Measurements from ENCODE around the gene ATP10A.

DNA sequence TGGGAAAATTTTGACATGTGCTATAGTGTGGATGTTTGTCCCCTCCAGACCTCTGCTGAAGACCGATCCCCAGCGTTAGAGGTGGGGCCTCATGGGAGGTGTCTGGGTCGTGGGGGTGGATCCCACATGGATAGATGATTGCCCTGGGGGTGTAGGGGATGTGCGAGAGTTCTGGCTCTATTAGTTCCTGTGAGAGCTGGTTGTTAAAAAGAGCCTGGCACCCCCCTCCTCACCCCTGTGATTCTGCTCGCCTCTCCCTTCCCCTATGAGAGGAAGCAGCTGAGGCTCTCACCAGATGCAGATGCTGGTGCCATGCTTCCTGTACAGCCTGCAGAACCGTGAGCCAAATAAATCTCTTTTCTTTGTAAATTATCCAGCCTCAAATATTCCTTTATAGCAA, 67.4 kb downstream of the ATP10A start:
- TF ChIP-seq, protein P1, sequence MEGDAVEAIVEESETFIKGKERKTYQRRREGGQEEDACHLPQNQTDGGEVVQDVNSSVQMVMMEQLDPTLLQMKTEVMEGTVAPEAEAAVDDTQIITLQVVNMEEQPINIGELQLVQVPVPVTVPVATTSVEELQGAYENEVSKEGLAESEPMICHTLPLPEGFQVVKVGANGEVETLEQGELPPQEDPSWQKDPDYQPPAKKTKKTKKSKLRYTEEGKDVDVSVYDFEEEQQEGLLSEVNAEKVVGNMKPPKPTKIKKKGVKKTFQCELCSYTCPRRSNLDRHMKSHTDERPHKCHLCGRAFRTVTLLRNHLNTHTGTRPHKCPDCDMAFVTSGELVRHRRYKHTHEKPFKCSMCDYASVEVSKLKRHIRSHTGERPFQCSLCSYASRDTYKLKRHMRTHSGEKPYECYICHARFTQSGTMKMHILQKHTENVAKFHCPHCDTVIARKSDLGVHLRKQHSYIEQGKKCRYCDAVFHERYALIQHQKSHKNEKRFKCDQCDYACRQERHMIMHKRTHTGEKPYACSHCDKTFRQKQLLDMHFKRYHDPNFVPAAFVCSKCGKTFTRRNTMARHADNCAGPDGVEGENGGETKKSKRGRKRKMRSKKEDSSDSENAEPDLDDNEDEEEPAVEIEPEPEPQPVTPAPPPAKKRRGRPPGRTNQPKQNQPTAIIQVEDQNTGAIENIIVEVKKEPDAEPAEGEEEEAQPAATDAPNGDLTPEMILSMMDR (IDR thresholded peaks at IDR 0.05) = no peak
- no peak for TF ChIP-seq POLR2A (IDR thresholded peaks at IDR 0.05)

Measured in adrenal gland (tissue), 5 donors.